GM12865 (cell line): ENCODE data around the gene GALNT5.

Source experiments
- DNase-seq: peaks from one replicate; pipeline ENCODE4 v3.0.0; 2010; ENCODE audit warnings: low read depth
- H3K4me3 ChIP-seq: 2 replicates; pipeline ENCODE4 v1.5.1; 2011; ENCODE audit warnings: mild to moderate bottlenecking, low read depth, low read length, control low read depth
- CTCF ChIP-seq: IDR thresholded peaks from 2 replicates; pipeline ENCODE4 v1.5.1; 2011; ENCODE audit warnings: low read length, control low read depth, low read depth, inconsistent platforms; ENCODE audit not compliant: insufficient read depth; ENCODE audit errors: missing control alignments

GALNT5 gene

GRCh38 chr2:157257312-157258252 lies at the start of gene GALNT5:
Gene GALNT5, plus strand, starts transcription at chr2:157257705. Its CDS starts 378 bp downstream, at chr2:157258083.
- H3K4me3 ChIP-seq: no peak within 1 kb of the TSS
- DNase-seq: no peak
- no peak for TF ChIP-seq CTCF

- H3K4me3 ChIP-seq: no peak overlapping the region
- TF ChIP-seq CTCF: no peak
- DNase-seq: no peak
Measured at GRCh38 chr2:157216286-157216965, 41.1 kb upstream of the GALNT5 start.

GRCh38 chr2:157217409-157217808 lies 40.1 kb upstream of the GALNT5 start:
- no peak for TF ChIP-seq CTCF
- DNase-seq: no peak
- H3K4me3 ChIP-seq: no peak overlapping the region

GRCh38 chr2:157218911-157219310 lies 38.6 kb upstream of the GALNT5 start:
- no peak for DNase-seq
- H3K4me3 ChIP-seq: no peak overlapping the region
- TF ChIP-seq CTCF: no peak

GRCh38 chr2:157220502-157220901 lies 37.0 kb upstream of the GALNT5 start:
- no peak for DNase-seq
- no peak overlapping the region for H3K4me3 ChIP-seq
- no peak for TF ChIP-seq CTCF

GRCh38 chr2:157221394-157221988 lies 36.0 kb upstream of the GALNT5 start:
- no peak for DNase-seq
- H3K4me3 ChIP-seq: no peak overlapping the region
- TF ChIP-seq CTCF: no peak
